IMR-90 (cell line): Measurements from ENCODE around the gene CBLIF. TPM values are rescaled to one million over a fixed set of nuclear protein-coding genes. Genes with fewer than 3 reads are reported as not detected.

Experiments used
- ATAC-seq: fragments of 200-7000 bp; cut with Tn5 transposase; 2 replicates; pipeline ENCODE4 v1.9.1; 2020; ENCODE audit warnings: low read depth, mild to moderate bottlenecking, moderate library complexity
- BruUV-seq: library from RNA; stranded (reverse); fragments of 400-500 nt; replicated peaks from 2 replicates; lab custom pipeline; 2021; lab: Mats Ljungman, UMichigan
- CTCF ChIA-PET: fragments of 300-600 bp; formaldehyde crosslinking; extraction: SDS; loops from one replicate; lab custom pipeline; 2021; ENCODE audit warnings: antibody characterized with exemption; lab: Yijun Ruan, JAX
- POLR2A ChIA-PET: fragments of 300-600 bp; sonication (Branson Sonifier 250); formaldehyde crosslinking; loops from one replicate; lab custom pipeline; 2022; ENCODE audit warnings: antibody characterized with exemption; ENCODE audit not compliant: unreplicated experiment; lab: Charles Lee
- DNase-seq: peaks from one replicate; pipeline ENCODE4 v3.0.0; 2013
- H2AFZ ChIP-seq: replicated peaks from 2 replicates; pipeline ENCODE3; 2013; ENCODE audit warnings: low read length, mild to moderate bottlenecking; ENCODE audit not compliant: poor library complexity
- H2AK5ac ChIP-seq: 2 replicates; pipeline ENCODE4 v1.6.1; 2013; ENCODE audit warnings: low read depth, low read length, inconsistent platforms
- H2AK9ac ChIP-seq: replicated peaks from 2 replicates; pipeline ENCODE3; 2013; ENCODE audit warnings: mild to moderate bottlenecking, low read depth, low read length, moderate library complexity; ENCODE audit not compliant: poor library complexity
- H2BK120ac ChIP-seq: 2 replicates; pipeline ENCODE4 v1.6.1; 2013; ENCODE audit warnings: low read depth, low read length, inconsistent platforms
- H2BK15ac ChIP-seq: 3 replicates; pipeline ENCODE4 v1.6.1; 2013; ENCODE audit warnings: low read depth, low read length, inconsistent platforms
- H2BK20ac ChIP-seq: 2 replicates; pipeline ENCODE4 v1.6.1; 2013; ENCODE audit warnings: low read depth, mild to moderate bottlenecking, inconsistent platforms, low read length, moderate library complexity
- H2BK5ac ChIP-seq: 2 replicates; pipeline ENCODE4 v1.6.1; 2013; ENCODE audit warnings: mild to moderate bottlenecking, low read depth, low read length, inconsistent platforms; ENCODE audit not compliant: poor library complexity, severe bottlenecking
- H3K14ac ChIP-seq: replicated peaks from 2 replicates; pipeline ENCODE4 v1.6.1; 2013; ENCODE audit warnings: low read depth, low read length, inconsistent platforms
- H3K18ac ChIP-seq: 2 replicates; pipeline ENCODE4 v1.6.1; 2013; ENCODE audit warnings: low read depth, low read length, control low read depth
- H3K23ac ChIP-seq: 2 replicates; pipeline ENCODE4 v1.6.1; 2013; ENCODE audit warnings: low read depth, low read length, inconsistent platforms
- H3K27ac ChIP-seq: 2 replicates; pipeline ENCODE4 v1.5.1; 2013; ENCODE audit warnings: mild to moderate bottlenecking, control low read depth, low read length; ENCODE audit not compliant: insufficient read depth
- H3K27me3 ChIP-seq: 2 replicates; pipeline ENCODE4 v1.6.1; 2013; ENCODE audit warnings: low read length; ENCODE audit not compliant: control insufficient read depth, insufficient read depth
- H3K36me3 ChIP-seq: 2 replicates; pipeline ENCODE4 v1.6.1; 2013; ENCODE audit warnings: low read length, mixed read lengths; ENCODE audit not compliant: control insufficient read depth, insufficient read depth
- H3K4ac ChIP-seq: 2 replicates; pipeline ENCODE4 v1.6.1; 2013; ENCODE audit warnings: low read depth, low read length, inconsistent platforms
- H3K4me1 ChIP-seq: 2 replicates; pipeline ENCODE4 v1.6.1; 2013; ENCODE audit warnings: low read length, mixed read lengths; ENCODE audit not compliant: control insufficient read depth, insufficient read depth
- H3K4me2 ChIP-seq: 2 replicates; pipeline ENCODE4 v1.6.1; 2013; ENCODE audit warnings: low read depth, mild to moderate bottlenecking, control low read depth, low read length, moderate library complexity
- H3K4me3 ChIP-seq: 2 replicates; pipeline ENCODE4 v1.5.1; 2013; ENCODE audit warnings: low read depth, mild to moderate bottlenecking, control low read depth, low read length, moderate library complexity; ENCODE audit not compliant: insufficient read depth
- H3K56ac ChIP-seq: 2 replicates; pipeline ENCODE4 v1.6.1; 2013; ENCODE audit warnings: low read length, inconsistent platforms; ENCODE audit not compliant: insufficient read depth; ENCODE audit errors: extremely low read depth
- H3K79me1 ChIP-seq, 2 experiments: 2 replicates each; pipeline ENCODE4 v1.6.1; 2013; ENCODE audit warnings: low read length in 2 of 2, inconsistent platforms in 1 of 2, low read depth in 1 of 2
- H3K9ac ChIP-seq: 2 replicates; pipeline ENCODE4 v1.6.1; 2013; ENCODE audit warnings: low read depth, low read length, control low read depth
- H3K9me1 ChIP-seq: 2 replicates; pipeline ENCODE4 v1.6.1; 2013; ENCODE audit warnings: low read length, inconsistent platforms; ENCODE audit not compliant: insufficient read depth
- H3K9me3 ChIP-seq: 2 replicates; pipeline ENCODE4 v1.6.1; 2013; ENCODE audit warnings: low read length; ENCODE audit not compliant: control insufficient read depth, insufficient read depth
- H4K20me1 ChIP-seq: 2 replicates; pipeline ENCODE4 v1.6.1; 2013; ENCODE audit warnings: low read length, inconsistent platforms; ENCODE audit not compliant: insufficient read depth
- H4K5ac ChIP-seq: 2 replicates; pipeline ENCODE4 v1.6.1; 2013; ENCODE audit warnings: mild to moderate bottlenecking, low read depth, low read length, control low read depth
- H4K8ac ChIP-seq, 2 experiments: 2 replicates each; pipeline ENCODE4 v1.6.1; 2013; ENCODE audit warnings: low read depth in 2 of 2, low read length in 2 of 2, control low read depth in 1 of 2, inconsistent platforms in 1 of 2
- H4K91ac ChIP-seq: 2 replicates; pipeline ENCODE4 v1.6.1; 2013; ENCODE audit warnings: low read depth, low read length, inconsistent platforms; ENCODE audit not compliant: insufficient read depth
- CEBPB ChIP-seq: IDR thresholded peaks from 2 replicates; pipeline ENCODE4 v1.6.1; 2012; ENCODE audit warnings: low read depth, low read length, improper control_type of control experiment
- CTCF ChIP-seq: conservative IDR thresholded peaks from 2 replicates; pipeline ENCODE4 v1.5.1; 2012; ENCODE audit warnings: mild to moderate bottlenecking, low read depth, low read length, improper control_type of control experiment
- FOS ChIP-seq: fragments of 150-350 bp; IDR thresholded peaks from 2 replicates; pipeline ENCODE4 v1.6.1; 2016; ENCODE audit warnings: low read depth, low read length
- RAD21 ChIP-seq: IDR thresholded peaks from 2 replicates; pipeline ENCODE4 v1.6.1; 2012; ENCODE audit warnings: low read length, improper control_type of control experiment
- WGBS, 2 experiments: methylation state at CpG; one replicate each; pipeline versions ENCODE4 v1.1.5 to v1.1.7; 2013; ENCODE audit warnings: missing lambda C conversion rate in 2 of 2; ENCODE audit not compliant: insufficient read length in 1 of 2; ENCODE audit errors: extremely low coverage in 2 of 2; 5-methylcytosine and 5-hydroxymethylcytosine counted together
- dilution Hi-C: fragments of 300-500 bp; cut with HindIII; formaldehyde crosslinking; loops from one replicate; pipeline ENCODE4 v1.14.3; 2018; ENCODE audit warnings: low sequenced_read_pairs; ENCODE audit not compliant: unreplicated experiment
- in situ Hi-C: fragments of 300-500 bp; cut with MboI; formaldehyde crosslinking; loops from 3 replicates; pipeline ENCODE4 v1.14.3; 2019; ENCODE audit warnings: low sequenced_read_pairs, inconsistent platforms, mixed read lengths
- intact Hi-C: fragments of 100-400 bp; cut with micrococcal nuclease; formaldehyde crosslinking; loops from 2 replicates; pipeline ENCODE4 v1.10.0; 2022
- polyA plus RNA-seq, 3 experiments: library from polyadenylated mRNA; depleted of rRNA; stranded (reverse); fragments of >200 nt; gene quantifications; 2 replicates each; pipeline ENCODE4 v1.2.3, GENCODE V29; 2012; ENCODE audit warnings: low replicate concordance in 1 of 3
- total RNA-seq: library from RNA; depleted of rRNA; stranded (reverse); fragments of >200 nt; gene quantifications from 2 replicates; pipeline ENCODE4 v1.2.3, GENCODE V29; 2012

CBLIF gene
- total and polyA plus RNA-seq, 2 of the 4 experiments (the other 2 are of a cell fraction): not detected

- H3K4me2 ChIP-seq: peak overlapping the region; percentile 76
- H3K79me1 ChIP-seq: peaks cover 0 to 14% of the 10 kb centered on the region in 2 experiments; a peak in 3 of 4 replicates
- TF ChIP-seq CEBPB (no peak), RAD21 (no peak), FOS (no peak), CTCF (no peak)
- H3K14ac ChIP-seq: peak overlapping the region; percentile 39; the same call in 1 of the 2 replicates
- H4K20me1 ChIP-seq: no peaks in the 10 kb centered on the region
- H3K4me1 ChIP-seq: peaks cover 3% of the 10 kb centered on the region; the same call in 1 of the 2 replicates
- H3K56ac ChIP-seq: peak overlapping the region; percentile 11; the same call in 1 of the 2 replicates
- H3K4me3 ChIP-seq: peak overlapping the region; percentile 98
- H4K5ac ChIP-seq: peak overlapping the region; percentile 92
- ATAC-seq (no peak), DNase-seq (no peak)
- H3K27me3 ChIP-seq: no peaks in the 10 kb centered on the region
- peak overlapping the region; percentile 12; the same call in 1 of the 2 replicates for H3K4ac ChIP-seq
- no peaks in the 10 kb centered on the region; the same call in 1 of the 2 replicates for H3K9me1 ChIP-seq
- peak overlapping the region; percentile 20; the same call in 1 of the 2 replicates for H2BK120ac ChIP-seq
- CTCF ChIA-PET: no interaction called here
- peak overlapping the region; percentile 14; the same call in 1 of the 2 replicates for H4K91ac ChIP-seq
- no peak overlapping the region for H2BK15ac ChIP-seq
- POLR2A ChIA-PET: no interaction called here
- dilution Hi-C loops (no loop called here), in situ Hi-C loops (no loop called here), intact Hi-C loops (loop anchor here (2.0 kb wide), 1 partner anchor 56 kb away; the partner anchor contains the start of gene STX3)
- no peak overlapping the region for H2BK20ac ChIP-seq
- no TSS peak for BruUV-seq
- peak overlapping the region; percentile 99 for H2AFZ ChIP-seq
- H2BK5ac ChIP-seq: peak overlapping the region; percentile 16
- peak overlapping the region; percentile 94 for H2AK9ac ChIP-seq
- H3K18ac ChIP-seq: peak overlapping the region; percentile 25; the same call in 1 of the 2 replicates
- H3K23ac ChIP-seq: no peak overlapping the region
- peaks cover 11% of the 10 kb centered on the region for H3K36me3 ChIP-seq
- WGBS, 2 experiments: 20% methylated on average over 1 of the region's 8 CpGs; no CpG with 5 or more reads in 1 of the 2 experiments
- no peak overlapping the region for H2AK5ac ChIP-seq
- no peaks in the 10 kb centered on the region for H3K9me3 ChIP-seq
- H4K8ac ChIP-seq: peak overlapping the region; percentile 95 to 98
- peak overlapping the region; percentile 32; the same call in 1 of the 2 replicates for H3K27ac ChIP-seq
- H3K9ac ChIP-seq: peak overlapping the region; percentile 33; the same call in 1 of the 2 replicates
Measured at GRCh38 chr11:59810911-59811259, 34.4 kb downstream of the CBLIF start.
